Measurements from ENCODE around the gene OR4D10. TPM values are rescaled to one million over a fixed set of nuclear protein-coding genes. Genes with fewer than 3 reads are reported as not detected.

Gene OR4D10
- total RNA-seq, 1 experiment from 2014 or later = not detected

DNA sequence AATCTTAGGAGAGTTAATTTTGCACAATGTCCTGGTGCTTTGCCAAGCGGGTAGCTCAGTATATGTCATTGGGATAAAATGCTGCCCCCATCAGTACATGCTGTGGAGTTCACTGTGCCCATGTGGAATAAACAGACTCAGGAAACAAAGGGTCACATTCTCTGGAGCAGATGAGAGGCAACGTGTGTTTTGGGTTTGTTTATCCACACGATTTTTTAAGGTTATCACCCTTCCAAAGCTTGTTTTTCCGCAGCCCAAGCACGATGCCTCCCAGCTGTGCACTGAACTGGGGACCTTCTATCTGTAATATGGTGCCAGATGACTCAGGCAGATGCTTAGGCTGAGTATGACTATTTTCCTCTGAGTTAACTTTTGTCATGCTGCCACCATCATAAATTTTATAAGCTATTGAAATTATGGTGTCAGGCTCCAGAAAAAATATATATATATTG lies 9.9 kb upstream of the OR4D10 start:
- Histone ChIP-seq H3K36me3 (ENCODE audit: control insufficient read depth in 1 of 2, insufficient read depth in 2 of 2, low read length in 2 of 2) (no peaks in the 10 kb centered on the region), H3K4me2 (ENCODE audit: low read length) (no peak overlapping the region), H3K9me2 (ENCODE audit: insufficient read depth) (no peaks in the 10 kb centered on the region), H3K4me3 (replicated peaks in 1 of 2; ENCODE audit: low read depth in 1 of 2, low read length in 2 of 2) (no peak overlapping the region), H3K27me3 (ENCODE audit: insufficient read depth, low read length) (no peaks in the 10 kb centered on the region), H3K79me2 (ENCODE audit: insufficient read depth, low read length) (no peaks in the 10 kb centered on the region), H3K27ac (ENCODE audit: low read depth, low read length) (no peak overlapping the region), H3K9me3 (ENCODE audit: control insufficient read depth in 1 of 2, insufficient read depth in 1 of 2, low read depth in 1 of 2, low read length in 2 of 2) (no peaks in the 10 kb centered on the region), H4K20me1 (ENCODE audit: insufficient read depth) (no peaks in the 10 kb centered on the region), H3K4me1 (ENCODE audit: control insufficient read depth in 1 of 2, insufficient read depth in 2 of 2, low read length in 2 of 2) (no peaks in the 10 kb centered on the region), H3K9ac (ENCODE audit: low read length) (no peak overlapping the region), H2AFZ (ENCODE audit: low read depth, low read length, poor library complexity, severe bottlenecking) (no peak overlapping the region)
- intact Hi-C loops (cut with micrococcal nuclease) = no loop called here
- RAD21 ChIA-PET (ENCODE audit: low non-redundant PET in 1 of 2, low total read pairs in 2 of 2, uncharacterized antibody in 2 of 2, unreplicated experiment in 2 of 2) = no interaction called here
- BruUV-seq (replicated peaks) = no TSS peak
- CTCF ChIA-PET = interaction anchor here (0.9 kb wide), 1 partner anchor 74 kb away, joined by 3 read pairs; no protein-coding TSS in a partner anchor
- peak; percentile 72 for ATAC-seq
- no peak for DNase-seq (ENCODE audit: low read depth, low spot score)
- POLR2A ChIA-PET = interaction anchor here (1.0 kb wide), 1 partner anchor 9 kb away, joined by 3 read pairs; no protein-coding TSS in a partner anchor
- no peak for TF ChIP-seq POLR2AphosphoS5 (IDR thresholded peaks at IDR 0.05; ENCODE audit: low read depth, low read length)
- TF ChIP-seq, protein P1, sequence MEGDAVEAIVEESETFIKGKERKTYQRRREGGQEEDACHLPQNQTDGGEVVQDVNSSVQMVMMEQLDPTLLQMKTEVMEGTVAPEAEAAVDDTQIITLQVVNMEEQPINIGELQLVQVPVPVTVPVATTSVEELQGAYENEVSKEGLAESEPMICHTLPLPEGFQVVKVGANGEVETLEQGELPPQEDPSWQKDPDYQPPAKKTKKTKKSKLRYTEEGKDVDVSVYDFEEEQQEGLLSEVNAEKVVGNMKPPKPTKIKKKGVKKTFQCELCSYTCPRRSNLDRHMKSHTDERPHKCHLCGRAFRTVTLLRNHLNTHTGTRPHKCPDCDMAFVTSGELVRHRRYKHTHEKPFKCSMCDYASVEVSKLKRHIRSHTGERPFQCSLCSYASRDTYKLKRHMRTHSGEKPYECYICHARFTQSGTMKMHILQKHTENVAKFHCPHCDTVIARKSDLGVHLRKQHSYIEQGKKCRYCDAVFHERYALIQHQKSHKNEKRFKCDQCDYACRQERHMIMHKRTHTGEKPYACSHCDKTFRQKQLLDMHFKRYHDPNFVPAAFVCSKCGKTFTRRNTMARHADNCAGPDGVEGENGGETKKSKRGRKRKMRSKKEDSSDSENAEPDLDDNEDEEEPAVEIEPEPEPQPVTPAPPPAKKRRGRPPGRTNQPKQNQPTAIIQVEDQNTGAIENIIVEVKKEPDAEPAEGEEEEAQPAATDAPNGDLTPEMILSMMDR (IDR thresholded peaks at IDR 0.05 in 2 of 3, conservative IDR thresholded peaks at IDR 0.05 in 1 of 3; ENCODE audit: borderline replicate concordance in 1 of 3, insufficient read depth in 1 of 3, low read depth in 2 of 3, low read length in 2 of 3) = peak in 1 of 3 experiments; percentile 5; a peak in 2 of 6 replicates
- TF ChIP-seq, protein P2, sequence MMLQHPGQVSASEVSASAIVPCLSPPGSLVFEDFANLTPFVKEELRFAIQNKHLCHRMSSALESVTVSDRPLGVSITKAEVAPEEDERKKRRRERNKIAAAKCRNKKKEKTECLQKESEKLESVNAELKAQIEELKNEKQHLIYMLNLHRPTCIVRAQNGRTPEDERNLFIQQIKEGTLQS (IDR thresholded peaks at IDR 0.05) = no peak

DNA sequence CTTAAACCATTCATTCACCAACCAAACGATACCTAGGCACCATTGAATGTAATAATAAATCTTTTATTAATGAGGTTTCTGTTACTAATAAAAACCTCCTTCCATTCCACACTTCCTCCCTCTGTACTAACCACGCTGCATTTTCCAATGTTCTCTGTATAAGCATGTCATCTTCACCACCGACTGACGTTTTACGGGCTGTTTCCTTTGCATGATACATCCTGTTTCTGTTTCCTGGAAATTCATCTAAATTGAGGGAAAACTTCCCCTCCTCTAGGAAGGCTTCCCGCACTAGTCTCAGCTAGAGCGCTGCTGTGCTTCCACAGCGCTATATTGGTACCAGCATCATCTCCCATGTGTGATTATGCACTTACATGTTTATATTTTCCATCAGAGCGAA lies 2.1 kb downstream of the OR4D10 start:
- Histone ChIP-seq H3K4me3 (replicated peaks in 1 of 2; ENCODE audit: low read depth in 1 of 2, low read length in 2 of 2) (no peak overlapping the region), H3K4me1 (ENCODE audit: control insufficient read depth in 1 of 2, insufficient read depth in 2 of 2, low read length in 2 of 2) (no peaks in the 10 kb centered on the region), H3K27me3 (ENCODE audit: insufficient read depth, low read length) (no peaks in the 10 kb centered on the region), H3K9ac (ENCODE audit: low read length) (no peak overlapping the region), H4K20me1 (ENCODE audit: insufficient read depth) (no peaks in the 10 kb centered on the region), H3K9me3 (ENCODE audit: control insufficient read depth in 1 of 2, insufficient read depth in 1 of 2, low read depth in 1 of 2, low read length in 2 of 2) (no peaks in the 10 kb centered on the region), H2AFZ (ENCODE audit: low read depth, low read length, poor library complexity, severe bottlenecking) (no peak overlapping the region), H3K36me3 (ENCODE audit: control insufficient read depth in 1 of 2, insufficient read depth in 2 of 2, low read length in 2 of 2) (no peaks in the 10 kb centered on the region), H3K4me2 (ENCODE audit: low read length) (no peak overlapping the region), H3K79me2 (ENCODE audit: insufficient read depth, low read length) (no peaks in the 10 kb centered on the region), H3K9me2 (ENCODE audit: insufficient read depth) (no peaks in the 10 kb centered on the region), H3K27ac (ENCODE audit: low read depth, low read length) (no peak overlapping the region)
- no peak for TF ChIP-seq JUND (IDR thresholded peaks at IDR 0.05)
- TF ChIP-seq FOSL1 (IDR thresholded peaks at IDR 0.05; ENCODE audit: low read depth) = no peak
- TF ChIP-seq SRF (IDR thresholded peaks at IDR 0.05; ENCODE audit: low read depth) = no peak
- TF ChIP-seq, protein P3, sequence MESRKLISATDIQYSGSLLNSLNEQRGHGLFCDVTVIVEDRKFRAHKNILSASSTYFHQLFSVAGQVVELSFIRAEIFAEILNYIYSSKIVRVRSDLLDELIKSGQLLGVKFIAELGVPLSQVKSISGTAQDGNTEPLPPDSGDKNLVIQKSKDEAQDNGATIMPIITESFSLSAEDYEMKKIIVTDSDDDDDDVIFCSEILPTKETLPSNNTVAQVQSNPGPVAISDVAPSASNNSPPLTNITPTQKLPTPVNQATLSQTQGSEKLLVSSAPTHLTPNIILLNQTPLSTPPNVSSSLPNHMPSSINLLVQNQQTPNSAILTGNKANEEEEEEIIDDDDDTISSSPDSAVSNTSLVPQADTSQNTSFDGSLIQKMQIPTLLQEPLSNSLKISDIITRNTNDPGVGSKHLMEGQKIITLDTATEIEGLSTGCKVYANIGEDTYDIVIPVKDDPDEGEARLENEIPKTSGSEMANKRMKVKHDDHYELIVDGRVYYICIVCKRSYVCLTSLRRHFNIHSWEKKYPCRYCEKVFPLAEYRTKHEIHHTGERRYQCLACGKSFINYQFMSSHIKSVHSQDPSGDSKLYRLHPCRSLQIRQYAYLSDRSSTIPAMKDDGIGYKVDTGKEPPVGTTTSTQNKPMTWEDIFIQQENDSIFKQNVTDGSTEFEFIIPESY (IDR thresholded peaks at IDR 0.05; ENCODE audit: extremely low read depth, insufficient replicate concordance, low read length) = no peak
- TF ChIP-seq CEBPB (IDR thresholded peaks at IDR 0.05; ENCODE audit: low read depth) = no peak
- no peak for TF ChIP-seq SIN3A (IDR thresholded peaks at IDR 0.05; ENCODE audit: low read depth)
- TF ChIP-seq POLR2AphosphoS5 (IDR thresholded peaks at IDR 0.05; ENCODE audit: low read depth, low read length) = no peak
- TF ChIP-seq, protein P4, sequence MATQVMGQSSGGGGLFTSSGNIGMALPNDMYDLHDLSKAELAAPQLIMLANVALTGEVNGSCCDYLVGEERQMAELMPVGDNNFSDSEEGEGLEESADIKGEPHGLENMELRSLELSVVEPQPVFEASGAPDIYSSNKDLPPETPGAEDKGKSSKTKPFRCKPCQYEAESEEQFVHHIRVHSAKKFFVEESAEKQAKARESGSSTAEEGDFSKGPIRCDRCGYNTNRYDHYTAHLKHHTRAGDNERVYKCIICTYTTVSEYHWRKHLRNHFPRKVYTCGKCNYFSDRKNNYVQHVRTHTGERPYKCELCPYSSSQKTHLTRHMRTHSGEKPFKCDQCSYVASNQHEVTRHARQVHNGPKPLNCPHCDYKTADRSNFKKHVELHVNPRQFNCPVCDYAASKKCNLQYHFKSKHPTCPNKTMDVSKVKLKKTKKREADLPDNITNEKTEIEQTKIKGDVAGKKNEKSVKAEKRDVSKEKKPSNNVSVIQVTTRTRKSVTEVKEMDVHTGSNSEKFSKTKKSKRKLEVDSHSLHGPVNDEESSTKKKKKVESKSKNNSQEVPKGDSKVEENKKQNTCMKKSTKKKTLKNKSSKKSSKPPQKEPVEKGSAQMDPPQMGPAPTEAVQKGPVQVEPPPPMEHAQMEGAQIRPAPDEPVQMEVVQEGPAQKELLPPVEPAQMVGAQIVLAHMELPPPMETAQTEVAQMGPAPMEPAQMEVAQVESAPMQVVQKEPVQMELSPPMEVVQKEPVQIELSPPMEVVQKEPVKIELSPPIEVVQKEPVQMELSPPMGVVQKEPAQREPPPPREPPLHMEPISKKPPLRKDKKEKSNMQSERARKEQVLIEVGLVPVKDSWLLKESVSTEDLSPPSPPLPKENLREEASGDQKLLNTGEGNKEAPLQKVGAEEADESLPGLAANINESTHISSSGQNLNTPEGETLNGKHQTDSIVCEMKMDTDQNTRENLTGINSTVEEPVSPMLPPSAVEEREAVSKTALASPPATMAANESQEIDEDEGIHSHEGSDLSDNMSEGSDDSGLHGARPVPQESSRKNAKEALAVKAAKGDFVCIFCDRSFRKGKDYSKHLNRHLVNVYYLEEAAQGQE (IDR thresholded peaks at IDR 0.05; ENCODE audit: low read depth) = no peak
- RAD21 ChIA-PET (ENCODE audit: low non-redundant PET in 1 of 2, low total read pairs in 2 of 2, uncharacterized antibody in 2 of 2, unreplicated experiment in 2 of 2) = no interaction called here
- BruUV-seq (replicated peaks) = no TSS peak
- intact Hi-C loops (cut with micrococcal nuclease) = no loop called here
- DNase-seq (ENCODE audit: low read depth, low spot score) (no peak), ATAC-seq (no peak)
- CTCF ChIA-PET = no interaction called here
- POLR2A ChIA-PET = no interaction called here
